Head of caudate nucleus (tissue), 42 donors: ENCODE data around the gene TMEM248.
"Not testable (repeated sequence)": the region's sequence is repeated elsewhere in the genome, so short reads cannot be mapped to it uniquely, and the experiment has no call there.

Experiments
- DNase-seq, 42 donors: peaks; one replicate each; pipeline versions ENCODE4 v3.0.0 to v3.0.0-alpha.2; 2020 to 2021; ENCODE audit warnings: mixed read lengths in 7 of 42
- intact Hi-C: fragments of 100-400 bp; cut with DNase I; formaldehyde crosslinking; loops from one replicate; pipeline ENCODE4 v1.15.0; 2022

TMEM248 gene

DNA sequence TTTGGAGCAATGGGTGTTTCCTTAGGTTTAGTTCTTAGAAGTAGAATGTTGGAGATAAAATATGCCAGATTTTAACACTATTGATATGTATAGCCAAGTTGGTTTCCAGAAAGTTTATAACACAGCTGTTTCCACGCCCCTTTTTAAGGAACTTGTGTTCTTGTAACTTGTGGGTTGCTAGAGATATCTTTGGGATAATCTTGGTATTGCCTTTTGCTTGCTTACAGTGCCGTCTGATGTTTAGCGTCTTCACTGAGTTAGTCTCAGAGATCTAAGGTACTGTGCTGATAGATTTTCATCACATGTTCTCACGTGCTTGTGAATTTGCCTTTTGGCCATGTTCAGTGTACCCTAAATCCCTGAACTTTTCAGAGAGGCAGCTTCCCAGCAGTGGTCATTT is 12.4 kb downstream of the TMEM248 start:
- DNase-seq, result no peak
- intact Hi-C loops, result no loop called here

DNA sequence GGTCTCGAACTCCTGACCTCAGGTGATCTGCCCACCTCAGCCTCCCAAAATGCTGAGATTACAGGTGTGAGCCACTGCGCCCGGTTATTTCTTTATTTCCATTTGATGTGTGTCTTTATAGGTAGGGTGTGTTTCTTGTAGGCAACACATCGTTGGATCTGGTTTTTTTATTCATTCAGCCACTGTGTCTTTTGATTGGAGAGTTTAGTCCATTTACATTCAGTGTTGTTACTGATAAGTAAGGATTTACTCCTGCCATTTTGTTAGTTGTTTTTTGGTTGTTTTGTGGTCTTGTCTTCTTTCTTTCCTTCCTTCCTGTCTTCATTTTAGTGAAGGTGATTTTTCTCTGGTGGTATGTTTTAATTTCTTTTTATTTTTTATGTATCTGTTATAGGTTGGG is 16.9 kb downstream of the TMEM248 start:
- intact Hi-C loops, result no loop called here
- DNase-seq, result no peak

DNA sequence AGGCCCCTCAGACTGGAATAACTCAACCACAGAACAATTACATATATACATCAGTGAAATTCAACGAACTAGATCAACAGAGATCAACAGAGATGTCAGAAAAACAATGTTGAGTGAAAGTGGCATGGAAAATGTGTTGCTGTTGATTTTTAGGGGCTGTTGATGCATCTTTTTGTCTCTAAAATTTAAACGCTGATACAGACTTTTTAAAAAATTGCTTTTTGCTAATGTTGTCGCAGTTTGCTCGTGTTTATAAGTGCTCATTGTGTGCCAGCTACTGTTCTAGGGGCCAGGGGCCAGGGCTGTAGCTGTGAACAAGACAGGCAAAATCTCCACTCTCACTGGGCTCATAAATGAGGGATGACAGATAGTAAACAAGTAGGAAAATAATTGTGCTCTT is 18.3 kb downstream of the TMEM248 start:
- intact Hi-C loops, result no loop called here
- no peak for DNase-seq

DNA sequence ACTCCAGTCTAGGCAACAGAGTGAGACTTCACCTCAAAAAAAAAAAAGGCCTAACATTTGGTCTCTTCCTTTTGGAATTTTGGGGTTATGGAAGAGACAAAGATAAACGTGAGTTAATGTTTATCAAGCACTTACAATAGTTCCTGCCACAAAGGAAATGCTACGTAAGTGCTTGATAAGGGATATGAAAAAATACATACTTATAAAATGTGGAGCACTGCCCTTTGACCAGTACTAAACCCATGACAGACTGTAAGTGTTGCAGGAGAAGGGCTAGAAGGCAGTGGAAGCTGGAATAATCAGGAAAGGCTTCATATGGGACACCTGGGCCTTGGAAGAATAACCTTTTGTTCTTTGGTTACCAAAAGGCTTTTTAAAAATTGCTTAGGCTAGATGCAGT is 25.5 kb downstream of the TMEM248 start:
- no peak for DNase-seq

DNA sequence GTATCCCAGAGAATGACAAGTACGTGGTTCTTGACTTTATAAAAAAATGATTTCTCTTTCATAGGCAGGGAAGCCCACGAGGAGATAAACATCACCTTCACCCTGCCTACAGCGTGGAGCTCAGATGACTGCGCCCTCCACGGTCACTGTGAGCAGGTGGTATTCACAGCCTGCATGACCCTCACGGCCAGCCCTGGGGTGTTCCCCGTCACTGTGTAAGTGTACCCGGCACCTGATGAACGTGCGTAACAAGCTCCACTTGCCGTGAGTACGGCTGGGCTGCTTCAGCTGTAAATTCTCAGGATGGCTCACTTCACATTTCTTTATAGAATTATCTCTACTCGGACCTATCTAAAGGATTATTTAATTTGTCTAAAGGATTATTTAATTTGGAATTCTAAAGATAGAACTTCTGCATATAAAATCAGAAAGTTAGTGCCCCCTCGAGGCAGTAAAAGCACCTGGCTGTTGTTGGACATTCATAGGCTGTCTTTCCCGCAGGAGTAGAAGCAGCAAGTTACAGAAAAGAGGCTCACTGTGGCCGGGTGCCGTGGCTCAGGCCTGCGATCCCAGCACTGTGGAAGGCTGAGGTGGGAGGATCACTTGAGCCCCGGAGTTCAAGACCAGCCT is 27.6 kb downstream of the TMEM248 start:
- intact Hi-C loops, result no loop called here
- no peak for DNase-seq

More for the DNA sequence above, 25.5 kb downstream of the TMEM248 start:
- intact Hi-C loops, result no loop called here

DNA sequence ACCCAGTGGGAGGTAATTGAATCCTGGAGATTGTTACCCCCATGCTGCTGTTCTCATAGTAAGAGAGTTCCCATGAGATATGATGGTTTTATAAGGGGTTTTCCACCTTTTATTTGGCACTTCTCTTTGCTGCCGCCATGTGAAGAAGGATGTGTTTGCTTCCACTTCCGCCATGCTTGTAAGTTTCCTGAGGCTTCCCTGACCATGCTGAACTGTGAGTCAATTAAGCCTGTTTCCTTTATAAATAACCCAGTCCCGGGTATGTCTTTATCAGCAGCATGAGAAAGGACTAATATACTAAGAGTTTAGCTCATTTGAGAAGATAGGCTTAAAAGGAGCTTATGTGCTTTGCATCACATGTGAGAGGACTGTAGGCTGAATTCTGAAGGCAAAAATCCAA is 29.3 kb downstream of the TMEM248 start:
- no peak for DNase-seq
- intact Hi-C loops, result no loop called here

DNA sequence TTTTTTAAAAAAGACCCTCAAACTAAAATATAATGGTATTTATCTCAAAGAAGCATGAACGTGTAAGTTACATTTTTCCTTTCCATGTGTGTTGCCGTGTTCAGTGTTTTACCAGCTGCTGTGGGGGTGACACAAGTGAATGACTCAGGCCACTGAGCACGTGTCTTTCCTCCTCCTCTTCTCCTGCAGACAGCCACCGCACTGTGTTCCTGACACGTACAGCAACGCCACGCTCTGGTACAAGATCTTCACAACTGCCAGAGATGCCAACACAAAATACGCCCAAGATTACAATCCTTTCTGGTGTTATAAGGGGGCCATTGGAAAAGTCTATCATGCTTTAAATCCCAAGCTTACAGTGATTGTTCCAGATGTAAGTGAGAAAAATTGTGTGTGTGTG is 29.7 kb downstream of the TMEM248 start:
- intact Hi-C loops, result no loop called here

DNA sequence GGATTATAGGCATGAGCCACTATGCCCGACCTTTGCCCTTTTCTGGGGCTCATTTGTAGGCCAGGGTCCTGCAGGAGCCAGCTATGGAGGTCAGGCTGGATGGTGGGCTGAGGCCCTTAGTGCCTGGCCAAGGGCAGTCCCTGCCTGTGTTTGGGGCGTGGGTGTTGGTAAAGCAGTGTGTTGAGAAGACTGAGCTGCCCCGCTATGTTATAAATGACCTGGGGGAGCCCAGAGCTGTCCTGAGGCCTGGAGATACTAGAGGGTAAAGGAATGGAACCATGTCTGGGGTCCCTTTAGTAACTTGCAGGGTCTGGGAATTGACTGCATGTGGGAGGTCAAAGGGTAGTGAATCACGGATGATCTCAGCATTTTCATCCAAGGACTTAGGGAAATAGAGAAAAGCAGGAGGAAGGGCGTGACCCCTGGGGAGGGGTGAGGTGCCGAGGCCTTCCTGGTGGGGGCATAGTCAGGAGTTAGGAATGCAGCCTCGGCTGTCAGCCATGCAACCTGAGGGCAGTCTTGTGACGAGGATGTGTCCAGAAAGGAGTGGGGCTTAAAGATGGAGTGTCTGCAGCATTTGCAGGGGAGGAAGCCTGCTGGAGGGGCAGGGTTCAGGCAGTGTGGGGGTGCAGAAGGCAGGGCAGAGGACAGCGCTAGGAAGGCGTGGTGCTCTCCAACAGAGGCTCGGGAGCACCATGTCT is 31.5 kb downstream of the TMEM248 start:
- intact Hi-C loops, result no loop called here
- no peak for DNase-seq

More for the DNA sequence above, 29.7 kb downstream of the TMEM248 start:
- peak; percentile 66 to 96 (median 85) for DNase-seq

DNA sequence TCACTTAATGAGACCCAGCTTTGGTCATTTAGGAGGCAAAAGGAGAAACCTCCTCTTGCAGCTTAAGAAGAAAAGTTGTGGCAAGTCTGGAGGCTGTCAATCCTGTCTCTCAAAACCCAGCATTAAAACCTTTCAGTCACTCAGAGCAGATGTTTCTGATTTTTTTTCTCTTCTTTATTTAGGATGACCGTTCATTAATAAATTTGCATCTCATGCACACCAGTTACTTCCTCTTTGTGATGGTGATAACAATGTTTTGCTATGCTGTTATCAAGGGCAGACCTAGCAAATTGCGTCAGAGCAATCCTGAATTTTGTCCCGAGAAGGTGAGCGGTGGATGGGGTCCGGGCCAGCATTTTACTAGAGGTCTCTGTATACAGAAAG is 32.0 kb downstream of the TMEM248 start:
- no peak for DNase-seq
- intact Hi-C loops, result no loop called here

DNA sequence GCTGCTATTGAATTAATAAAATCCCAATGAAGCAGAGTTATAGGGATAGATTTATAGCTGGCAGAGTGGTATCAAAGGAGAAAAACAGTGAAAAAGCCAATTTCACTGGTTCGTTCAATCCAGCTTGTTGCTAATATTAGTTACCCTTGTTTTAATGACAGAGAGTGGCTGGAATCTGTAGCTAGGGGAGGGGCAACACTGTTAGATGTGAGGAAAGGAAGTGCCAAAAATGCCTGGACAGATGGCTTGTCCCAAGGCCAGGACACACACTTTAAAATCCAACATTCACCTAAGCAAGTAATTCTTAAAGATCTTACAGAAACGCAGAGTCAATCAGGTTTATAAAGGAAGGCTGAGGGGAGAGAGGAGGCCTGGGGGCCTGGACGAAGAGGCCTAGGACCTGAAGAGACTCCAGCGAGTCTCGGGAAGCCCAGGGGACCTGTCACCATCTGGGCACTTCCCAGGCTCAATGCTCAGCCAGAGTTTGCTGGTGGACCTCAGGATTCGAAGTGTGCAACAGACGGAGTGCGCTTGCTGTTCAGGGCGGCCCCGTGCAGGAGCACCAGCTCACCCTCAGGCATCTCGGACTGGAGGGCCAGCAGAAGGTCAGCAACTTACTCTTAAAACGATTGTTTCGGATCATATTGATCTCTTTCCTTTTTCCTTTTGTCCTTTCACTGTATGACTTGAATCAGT is 36.7 kb downstream of the TMEM248 start:
- intact Hi-C loops, result no loop called here
- DNase-seq, result no peak

DNA sequence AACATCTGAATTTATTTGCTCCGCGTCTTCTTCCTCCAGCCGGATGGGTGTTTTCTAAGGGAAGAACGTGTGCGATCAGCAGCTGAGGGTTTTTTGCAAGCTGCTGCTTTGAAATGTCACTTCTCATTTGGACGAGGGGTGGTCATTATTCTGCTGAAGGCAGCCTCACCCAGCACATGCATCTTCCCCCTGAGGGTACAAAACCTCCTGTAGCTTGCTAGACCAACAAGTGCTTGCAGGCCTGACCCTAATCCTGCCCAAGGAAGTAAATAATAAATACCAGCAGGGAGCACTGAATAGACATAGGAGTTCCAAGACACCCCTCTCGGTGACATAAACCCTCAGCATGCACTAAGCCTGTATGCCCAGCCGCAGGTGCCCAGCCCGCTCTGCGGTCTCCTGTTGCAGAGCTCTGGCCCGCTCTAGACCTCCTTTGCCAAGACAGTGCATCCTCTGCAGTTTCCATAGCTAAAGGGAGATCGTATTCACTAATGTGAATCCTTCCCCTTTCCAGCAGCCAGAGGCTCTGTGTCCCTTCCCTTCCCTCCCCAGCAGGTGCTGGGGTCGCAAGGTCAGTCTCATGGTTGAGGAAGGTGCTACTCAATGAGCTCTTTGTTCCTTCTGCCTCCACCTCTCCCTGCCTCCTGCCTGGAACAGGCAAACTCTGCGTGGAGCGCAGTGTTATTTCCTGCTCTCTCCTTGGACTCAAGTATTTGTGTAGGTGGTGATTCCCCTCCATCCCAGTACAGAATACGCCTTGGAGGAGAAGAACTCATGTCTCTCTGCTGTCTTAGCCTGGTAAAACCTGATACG is 37.7 kb downstream of the TMEM248 start:
- DNase-seq, result peak in 19 of 42 donors; percentile 8 to 68 (median 30)
- intact Hi-C loops, result no loop called here

DNA sequence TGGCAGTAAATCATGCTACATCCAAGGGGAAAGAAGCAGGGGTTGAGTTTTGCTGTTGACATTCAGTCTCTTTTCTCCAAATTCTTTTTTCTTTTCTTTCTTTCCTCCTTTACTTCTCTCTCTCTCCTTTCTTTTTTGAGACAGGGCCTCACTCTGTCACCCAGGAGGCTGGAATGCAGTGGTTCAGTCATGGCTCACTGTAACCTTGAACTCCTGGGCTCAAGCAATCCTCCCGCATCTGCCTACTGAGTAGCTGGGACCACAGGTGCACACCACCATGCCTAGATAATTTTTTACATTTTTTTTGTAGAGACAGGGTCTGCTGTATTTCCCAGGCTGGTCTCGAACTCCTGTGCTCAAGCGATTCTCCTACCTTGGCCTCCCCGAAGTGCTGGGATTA is 39.2 kb downstream of the TMEM248 start:
- DNase-seq, result no peak
- intact Hi-C loops, result no loop called here

DNA sequence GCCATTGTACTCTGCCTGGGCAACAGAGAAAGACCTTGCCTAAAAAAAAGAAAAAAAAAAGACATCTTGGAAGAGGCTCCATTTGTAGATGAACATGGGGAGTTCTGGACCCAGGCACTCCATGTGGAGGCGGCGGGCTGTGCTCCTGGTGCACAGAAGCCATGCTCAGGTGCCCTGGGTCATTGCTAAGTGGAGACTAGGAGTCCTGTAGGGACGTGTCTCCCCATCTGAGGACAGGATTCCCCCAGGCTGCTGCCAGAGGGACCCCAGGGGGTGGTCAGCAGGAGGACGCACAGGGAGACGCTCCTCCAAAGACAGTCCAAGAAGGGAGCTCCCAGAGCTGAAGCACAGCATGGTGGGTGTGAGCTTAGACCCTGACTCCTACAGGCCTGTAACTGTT is 40.1 kb downstream of the TMEM248 start:
- DNase-seq, result no peak
- intact Hi-C loops, result no loop called here

DNA sequence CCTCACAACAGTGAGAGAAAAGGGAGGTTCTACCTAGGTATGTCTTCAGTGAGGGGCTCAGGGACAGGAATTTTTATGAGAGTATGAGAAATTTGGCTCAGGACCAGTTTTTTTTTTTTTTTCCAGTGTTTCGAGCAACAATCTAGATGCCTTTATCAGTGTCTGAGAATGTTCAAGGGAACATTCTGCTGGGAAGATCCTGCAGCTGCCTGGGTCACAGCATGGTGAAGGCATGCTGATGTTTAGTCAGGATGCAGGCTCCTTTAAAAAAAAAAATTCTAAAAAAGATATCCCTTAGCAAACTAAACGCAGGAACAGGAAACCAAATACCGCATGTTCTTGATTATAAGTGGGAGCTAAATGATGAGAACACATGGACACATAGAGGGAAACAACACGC is 43.4 kb downstream of the TMEM248 start:
- intact Hi-C loops, result no loop called here
- no peak for DNase-seq

DNA sequence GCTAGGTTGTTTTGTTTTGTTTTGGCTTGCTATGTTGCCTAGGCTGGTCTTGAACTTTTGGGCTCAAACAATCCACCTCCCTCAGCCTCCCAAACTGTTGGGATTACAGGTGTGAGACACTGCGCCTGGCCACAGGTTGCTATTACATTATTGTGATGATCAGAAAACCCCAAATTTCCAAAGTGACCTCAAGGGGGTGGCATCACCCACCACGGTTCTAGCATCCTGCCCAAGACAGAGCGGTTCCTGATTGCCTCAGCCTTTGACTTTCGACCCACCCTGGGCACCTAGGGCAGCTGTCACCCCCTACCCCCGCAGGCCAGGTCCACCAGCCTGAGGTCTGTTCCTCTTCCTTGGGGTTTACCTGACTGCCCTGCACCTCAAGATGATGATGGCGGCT is 46.0 kb downstream of the TMEM248 start:
- intact Hi-C loops, result no loop called here
- no peak for DNase-seq

DNA sequence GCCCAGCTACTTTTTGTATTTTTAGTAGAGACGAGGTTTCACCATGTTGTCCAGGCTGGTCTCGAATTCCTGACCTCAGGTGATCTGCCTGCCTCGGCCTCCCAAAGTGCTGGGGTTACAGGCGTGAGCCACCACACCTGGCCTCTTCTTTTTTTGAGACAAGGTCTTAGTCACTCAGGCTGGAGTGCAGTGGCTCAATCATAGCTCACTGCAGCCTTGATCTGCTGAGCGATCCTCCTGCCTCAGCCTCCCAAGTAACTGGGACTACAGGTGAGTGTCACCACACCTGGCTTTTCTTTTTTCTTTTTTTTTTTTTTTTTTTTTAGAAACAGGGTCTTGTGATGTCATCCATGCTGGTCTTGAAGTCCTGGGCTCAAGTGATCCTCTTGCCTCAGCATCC is 48.0 kb downstream of the TMEM248 start:
- intact Hi-C loops, DNase-seq: not testable (repeated sequence)

DNA sequence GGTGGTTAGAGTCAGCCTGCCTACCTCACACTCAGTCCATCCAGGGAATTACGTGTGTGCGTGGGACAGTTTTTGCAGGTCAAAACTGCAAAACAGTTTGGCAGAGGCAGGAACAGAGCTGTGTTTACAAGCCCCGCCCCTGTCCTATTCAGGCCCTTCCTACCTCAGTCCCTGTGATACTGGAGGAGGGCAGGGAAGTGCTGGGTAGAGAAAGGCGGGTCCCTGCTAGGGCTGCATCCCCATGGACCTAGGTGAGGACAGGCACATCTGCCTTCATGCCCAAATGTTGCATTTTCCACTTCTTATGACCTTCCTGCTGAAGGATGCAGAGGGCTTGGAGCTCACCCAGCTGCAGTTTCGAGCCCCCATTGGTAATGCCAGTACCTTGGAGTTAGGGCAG is 49.3 kb downstream of the TMEM248 start:
- no peak for DNase-seq
- intact Hi-C loops, result no loop called here

DNA sequence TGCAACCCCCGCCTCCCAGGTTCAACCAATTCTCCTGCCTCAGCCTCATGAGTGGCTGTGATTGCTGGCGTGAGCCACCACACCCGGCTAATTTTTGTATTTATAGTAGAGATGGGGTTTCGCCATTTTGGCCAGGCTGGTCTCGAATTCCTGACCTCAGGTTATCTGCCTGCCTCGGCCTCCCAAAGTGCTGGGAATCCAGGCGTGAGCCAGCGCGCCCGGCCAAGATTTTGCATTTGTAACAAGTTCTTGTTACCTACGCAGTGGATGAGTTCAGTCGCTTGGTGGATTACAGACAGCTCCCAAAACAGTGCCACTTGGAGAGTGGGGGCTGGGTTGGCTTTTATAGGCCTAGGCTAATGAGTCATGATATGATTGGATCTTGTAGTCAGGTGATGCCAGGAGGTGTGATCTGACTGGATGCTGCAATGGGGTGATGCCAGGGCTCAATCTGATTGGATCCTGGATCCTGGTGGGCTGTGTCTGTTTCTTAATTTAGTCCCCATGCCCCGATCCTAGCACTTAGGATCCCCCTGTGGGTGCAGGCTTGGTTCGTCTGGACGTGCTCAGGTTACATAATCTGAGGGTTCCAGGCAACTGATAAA is 54.1 kb downstream of the TMEM248 start:
- no peak for DNase-seq
- intact Hi-C loops, result no loop called here

DNA sequence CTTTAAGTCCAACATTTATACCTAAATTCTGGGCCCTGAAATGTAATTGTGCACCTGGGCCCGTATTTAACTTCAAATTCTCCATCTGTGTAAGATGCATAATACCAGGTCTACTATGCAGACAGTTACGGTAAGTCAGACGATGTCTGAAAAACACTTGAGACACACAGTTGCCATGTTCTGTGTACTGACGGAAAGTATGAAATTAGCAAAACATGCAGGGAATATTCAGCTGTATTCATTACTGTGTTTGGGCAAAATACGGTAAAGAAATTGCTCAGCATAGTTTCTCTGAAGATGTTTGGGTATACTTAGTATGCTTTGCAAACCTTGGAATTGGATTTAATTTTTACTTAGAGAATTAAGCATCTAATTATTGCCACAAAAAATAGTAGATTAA is 57.3 kb downstream of the TMEM248 start:
- intact Hi-C loops, result not testable (repeated sequence)

More for the DNA sequence above, 57.3 kb downstream of the TMEM248 start:
- not testable (repeated sequence) for DNase-seq
